CD4-positive, alpha-beta T cell (primary cell): ENCODE data around the gene DPAGT1. TPM values are rescaled to one million over a fixed set of nuclear protein-coding genes. Genes with fewer than 3 reads are reported as not detected.

ENCODE experiments used
- ATAC-seq: fragments of 200-7000 bp; cut with Tn5 transposase; one replicate; pipeline ENCODE4 v1.10.0; 2022; ENCODE audit warnings: mild to moderate bottlenecking; ENCODE audit not compliant: poor library complexity
- CTCF ChIA-PET: fragments of 350-600 bp; sonication (Branson Sonifier 250); formaldehyde crosslinking; loops from one replicate; lab custom pipeline; 2021; ENCODE audit warnings: antibody characterized with exemption, inconsistent platforms; lab: Charles Lee
- POLR2A ChIA-PET: fragments of 350-600 bp; sonication (Branson Sonifier 250); formaldehyde crosslinking; loops from one replicate; lab custom pipeline; 2021; ENCODE audit warnings: antibody characterized with exemption, inconsistent platforms; lab: Charles Lee
- DNase-seq, 14 experiments: peaks; one replicate each; pipeline ENCODE4 v3.0.0-alpha.2; 2013 to 2020; ENCODE audit warnings: mixed read lengths in 2 of 14
- H3K27ac ChIP-seq, 2 donors: one replicate each; pipeline versions ENCODE4 v1.5.1 to v1.7.0; 2013; ENCODE audit warnings: low read length in 2 of 2, low read depth in 1 of 2, mild to moderate bottlenecking in 1 of 2
- H3K27me3 ChIP-seq, 2 experiments: 1 replicate in 1 of 2; 2 replicates in 1 of 2; pipeline versions ENCODE4 v1.6.1 to v1.7.0; 2013; ENCODE audit warnings: low read length in 2 of 2, control low read depth in 1 of 2, mild to moderate bottlenecking in 1 of 2, moderate library complexity in 1 of 2; ENCODE audit not compliant: insufficient read depth in 2 of 2, control insufficient read depth in 1 of 2
- H3K36me3 ChIP-seq: one replicate; pipeline ENCODE4 v1.6.1; 2013; ENCODE audit warnings: low read length, control low read depth; ENCODE audit not compliant: insufficient read depth
- H3K4me1 ChIP-seq: one replicate; pipeline ENCODE4 v1.6.1; 2013; ENCODE audit warnings: low read length, control low read depth; ENCODE audit not compliant: insufficient read depth
- H3K4me3 ChIP-seq: one replicate; pipeline ENCODE4 v1.5.1; 2013; ENCODE audit warnings: mild to moderate bottlenecking, low read length, moderate library complexity
- H3K9me3 ChIP-seq, 2 experiments: 1 replicate in 1 of 2; 2 replicates in 1 of 2; pipeline versions ENCODE4 v1.6.1 to v1.7.0; 2013; ENCODE audit warnings: low read length in 2 of 2, mild to moderate bottlenecking in 2 of 2, control low read depth in 1 of 2, moderate library complexity in 1 of 2; ENCODE audit not compliant: control insufficient read depth in 1 of 2, insufficient read depth in 1 of 2
- H3K27ac Mint-ChIP-seq: one replicate; pipeline ENCODE4 v1.8.0; 2020; ENCODE audit warnings: mixed read lengths
- H3K27me3 Mint-ChIP-seq: one replicate; pipeline ENCODE4 v1.8.0; 2021; ENCODE audit warnings: mixed read lengths
- H3K36me3 Mint-ChIP-seq: one replicate; pipeline ENCODE4 v1.8.0; 2021; ENCODE audit warnings: low read depth, mixed read lengths
- H3K4me1 Mint-ChIP-seq: one replicate; pipeline ENCODE4 v1.8.0; 2021; ENCODE audit warnings: low read depth, mixed read lengths
- H3K4me3 Mint-ChIP-seq: one replicate; pipeline ENCODE4 v1.8.0; 2020; ENCODE audit warnings: mild to moderate bottlenecking, mixed read lengths
- H3K9me3 Mint-ChIP-seq: one replicate; pipeline ENCODE4 v1.8.0; 2020; ENCODE audit warnings: mixed read lengths
- CTCF ChIP-seq: fragments of 200-600 bp; IDR thresholded peaks from one replicate; pipeline ENCODE4 v1.8.0; 2022; ENCODE audit warnings: antibody characterized with exemption, mild to moderate bottlenecking
- intact Hi-C, 2 experiments: fragments of 100-400 bp; cut with DNase I in 1 of 2; cut with micrococcal nuclease in 1 of 2; formaldehyde crosslinking; loops; one replicate each; pipeline versions ENCODE4 v1.15.1 to v1.9.0; 2023 to 2025; cut with DNase I, micrococcal nuclease
- total RNA-seq, 174 experiments: library from RNA in 2 of 174; stranded (reverse) in 2 of 174; gene quantifications; one replicate each; pipeline ENCODE4 v1.2.3 and lab custom pipeline; 2021 to 2026

DPAGT1 gene
- total RNA-seq, 2 experiments from 2014 or later: 9.5 to 11.7 TPM

GRCh38 chr11:119118946-119119345 is 17.3 kb upstream of the DPAGT1 start:
- Histone ChIP-seq H3K4me3 (no peak overlapping the region), H3K36me3 (peaks cover 27% of the 10 kb centered on the region), H3K4me1 (peaks cover 51% of the 10 kb centered on the region), H3K27ac (no peak overlapping the region), H3K27me3 (no peaks in the 10 kb centered on the region), H3K9me3 (no peaks in the 10 kb centered on the region)
- Mint-ChIP-seq H3K27ac (no peak overlapping the region), H3K4me3 (no peak overlapping the region), H3K4me1 (peaks cover 53% of the 10 kb centered on the region), H3K9me3 (no peaks in the 10 kb centered on the region), H3K27me3 (no peaks in the 10 kb centered on the region), H3K36me3 (peaks cover 40% of the 10 kb centered on the region)
- ChIA-PET CTCF (interaction anchor here (0.6 to 2.2 kb wide), 5 partner anchors 12 to 79 kb away, joined by 3 to 4 read pairs (median 3); partner anchors contain the start of genes C2CD2L and DPAGT1), POLR2A (interaction anchor here (0.5 to 4.3 kb wide), 6 partner anchors 10 to 26 kb away, joined by 3 to 59 read pairs (median 4); partner anchors contain the start of genes C2CD2L and DPAGT1)
- no peak for TF ChIP-seq CTCF
- ATAC-seq (no peak), DNase-seq (no peak)
- intact Hi-C loops: loop anchor here in 1 of 2 experiments (5.0 kb wide), 1 partner anchor 187 kb away; no protein-coding TSS in a partner anchor

GRCh38 chr11:119118227-119118626 is 16.6 kb upstream of the DPAGT1 start:
- POLR2A ChIA-PET: interaction anchor here (0.5 to 4.3 kb wide), 5 partner anchors 11 to 27 kb away, joined by 3 to 59 read pairs (median 3); partner anchors contain the start of genes C2CD2L and DPAGT1
- CTCF ChIA-PET: interaction anchor here (1.0 to 2.2 kb wide), 3 partner anchors 11 to 61 kb away, joined by 3 to 4 read pairs (median 4); partner anchors contain the start of genes C2CD2L and DPAGT1
- intact Hi-C loops: loop anchor here in 1 of 2 experiments (5.0 kb wide), 1 partner anchor 186 kb away; no protein-coding TSS in a partner anchor
- Mint-ChIP-seq H3K4me3 (no peak overlapping the region), H3K36me3 (peaks cover 42% of the 10 kb centered on the region), H3K9me3 (no peaks in the 10 kb centered on the region), H3K27ac (no peak overlapping the region), H3K27me3 (no peaks in the 10 kb centered on the region), H3K4me1 (peaks cover 47% of the 10 kb centered on the region)
- TF ChIP-seq CTCF: no peak
- no peak for DNase-seq
- H3K4me3 ChIP-seq: no peak overlapping the region
- peaks cover 32% of the 10 kb centered on the region for H3K36me3 ChIP-seq
- peaks cover 57% of the 10 kb centered on the region for H3K4me1 ChIP-seq
- no peaks in the 10 kb centered on the region for H3K27me3 ChIP-seq
- ATAC-seq: no peak
- H3K27ac ChIP-seq: no peak overlapping the region
- no peaks in the 10 kb centered on the region for H3K9me3 ChIP-seq

- Mint-ChIP-seq H3K36me3 (peaks cover 44% of the 10 kb centered on the region), H3K27me3 (no peaks in the 10 kb centered on the region), H3K4me1 (peaks cover 38% of the 10 kb centered on the region), H3K4me3 (no peak overlapping the region), H3K27ac (peak overlapping the region; percentile 86), H3K9me3 (no peaks in the 10 kb centered on the region)
- ATAC-seq (no peak), DNase-seq (no peak)
- no peak for TF ChIP-seq CTCF
- H3K36me3 ChIP-seq: peaks cover 43% of the 10 kb centered on the region
- peaks cover 48% of the 10 kb centered on the region for H3K4me1 ChIP-seq
- H3K9me3 ChIP-seq: no peaks in the 10 kb centered on the region
- H3K27ac ChIP-seq: peak overlapping the region in 1 of 2 donors; percentile 80
- ChIA-PET POLR2A (interaction anchor here (1.8 to 2.6 kb wide), 3 partner anchors 10 to 22 kb away, joined by 9 to 28 read pairs (median 20); partner anchors contain the start of genes C2CD2L and DPAGT1), CTCF (interaction anchor here (2.2 kb wide), 1 partner anchor 15 kb away, joined by 4 read pairs; the partner anchor contains the start of gene DPAGT1)
- no peaks in the 10 kb centered on the region for H3K27me3 ChIP-seq
- H3K4me3 ChIP-seq: no peak overlapping the region
- intact Hi-C loops: loop anchor here in 1 of 2 experiments (5.0 kb wide), 1 partner anchor 185 kb away; no protein-coding TSS in a partner anchor
Measured at GRCh38 chr11:119117004-119117706, 15.5 kb upstream of the DPAGT1 start.
